ENCODE data around the gene PATJ. TPM values are rescaled to one million over a fixed set of nuclear protein-coding genes. Genes with fewer than 3 reads are reported as not detected.

Gene PATJ
- total and polyA plus RNA-seq, 2 of the 13 experiments (the other 11 are each of a cell fraction or from before 2014, with no cell fraction given), result 6.2 to 16.8 TPM

DNA sequence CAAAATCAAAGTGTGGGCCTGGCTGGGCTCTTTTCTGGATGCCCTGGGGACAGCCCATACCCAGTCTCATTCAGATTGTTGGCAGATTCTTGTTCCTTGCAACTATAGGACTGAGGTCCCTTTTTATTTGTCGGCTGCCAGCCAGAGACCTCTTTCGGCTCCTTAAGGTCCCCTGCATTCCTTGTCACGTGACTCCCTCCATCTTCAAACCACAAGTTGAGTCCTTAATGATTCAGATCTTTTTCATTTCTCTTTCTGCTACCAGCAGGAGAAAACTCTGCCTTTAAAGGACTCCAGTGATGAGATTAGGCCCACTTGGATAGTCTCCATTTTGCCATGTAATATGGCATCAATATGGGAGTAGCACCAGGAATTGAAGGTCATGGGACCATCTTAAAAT is 48.6 kb downstream of the PATJ start:
- no peak overlapping the region for H3K4me3 ChIP-seq (replicated peaks in 1 of 3; ENCODE audit: insufficient read depth in 1 of 3, low read depth in 2 of 3, low read length in 3 of 3)
- FAIRE-seq, result no peak
- no peak for DNase-seq (ENCODE audit: low spot score)
- no TSS peak for BruUV-seq (replicated peaks)
- intact Hi-C loops (cut with micrococcal nuclease; ENCODE audit: unreplicated experiment) (no loop called here), in situ Hi-C loops (cut with HindIII; ENCODE audit: extremely low pct_ligation_motif_present, low pct_unique_long_range_greater_than_20kb) (no loop called here)
- H4K20me1 ChIP-seq (ENCODE audit: insufficient read depth, low read length), result no peaks in the 10 kb centered on the region
- no peaks in the 10 kb centered on the region for H3K4me1 ChIP-seq (ENCODE audit: insufficient read depth, low read length)
- no peak overlapping the region for H3K4me2 ChIP-seq (ENCODE audit: low read depth, low read length)
- no peaks in the 10 kb centered on the region for H3K27me3 ChIP-seq (ENCODE audit: control insufficient read depth in 1 of 2, insufficient read depth in 2 of 2, low read length in 2 of 2)
- ATAC-seq, result no peak
- no peaks in the 10 kb centered on the region for H3K79me2 ChIP-seq (ENCODE audit: insufficient read depth, low read length)
- POLR2A ChIA-PET, result no interaction called here
- CTCF ChIA-PET (ENCODE audit: low intra/inter-chr PET ratio, low total read pairs), result no interaction called here
- H3K36me3 ChIP-seq (replicated peaks in 1 of 2; ENCODE audit: control insufficient read depth in 1 of 2, insufficient read depth in 2 of 2, low read length in 2 of 2), result peaks cover 1 to 11% of the 10 kb centered on the region in 2 experiments; a peak in 3 of 5 replicates
- H2AFZ ChIP-seq (ENCODE audit: low read length), result no peak overlapping the region
- no peaks in the 10 kb centered on the region for H3K9me3 ChIP-seq (ENCODE audit: low read length)
- H3K9ac ChIP-seq (ENCODE audit: insufficient read depth, low read depth, low read length), result no peak overlapping the region
- no peak overlapping the region for H3K27ac ChIP-seq (ENCODE audit: extremely low read length, insufficient read depth, low read length)
- TF ChIP-seq ISX (CRISPR knock-in tag; conservative IDR thresholded peaks at IDR 0.05), result no peak
- no peak for TF ChIP-seq RFXANK (CRISPR knock-in tag; IDR thresholded peaks at IDR 0.05)
- TF ChIP-seq ZFX (CRISPR knock-in tag; IDR thresholded peaks at IDR 0.05; ENCODE audit: low read depth), result no peak
- TF ChIP-seq, protein P1, sequence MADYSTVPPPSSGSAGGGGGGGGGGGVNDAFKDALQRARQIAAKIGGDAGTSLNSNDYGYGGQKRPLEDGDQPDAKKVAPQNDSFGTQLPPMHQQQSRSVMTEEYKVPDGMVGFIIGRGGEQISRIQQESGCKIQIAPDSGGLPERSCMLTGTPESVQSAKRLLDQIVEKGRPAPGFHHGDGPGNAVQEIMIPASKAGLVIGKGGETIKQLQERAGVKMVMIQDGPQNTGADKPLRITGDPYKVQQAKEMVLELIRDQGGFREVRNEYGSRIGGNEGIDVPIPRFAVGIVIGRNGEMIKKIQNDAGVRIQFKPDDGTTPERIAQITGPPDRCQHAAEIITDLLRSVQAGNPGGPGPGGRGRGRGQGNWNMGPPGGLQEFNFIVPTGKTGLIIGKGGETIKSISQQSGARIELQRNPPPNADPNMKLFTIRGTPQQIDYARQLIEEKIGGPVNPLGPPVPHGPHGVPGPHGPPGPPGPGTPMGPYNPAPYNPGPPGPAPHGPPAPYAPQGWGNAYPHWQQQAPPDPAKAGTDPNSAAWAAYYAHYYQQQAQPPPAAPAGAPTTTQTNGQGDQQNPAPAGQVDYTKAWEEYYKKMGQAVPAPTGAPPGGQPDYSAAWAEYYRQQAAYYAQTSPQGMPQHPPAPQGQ (CRISPR knock-in tag; IDR thresholded peaks at IDR 0.05; ENCODE audit: borderline replicate concordance), result no peak
- TF ChIP-seq, protein P2, sequence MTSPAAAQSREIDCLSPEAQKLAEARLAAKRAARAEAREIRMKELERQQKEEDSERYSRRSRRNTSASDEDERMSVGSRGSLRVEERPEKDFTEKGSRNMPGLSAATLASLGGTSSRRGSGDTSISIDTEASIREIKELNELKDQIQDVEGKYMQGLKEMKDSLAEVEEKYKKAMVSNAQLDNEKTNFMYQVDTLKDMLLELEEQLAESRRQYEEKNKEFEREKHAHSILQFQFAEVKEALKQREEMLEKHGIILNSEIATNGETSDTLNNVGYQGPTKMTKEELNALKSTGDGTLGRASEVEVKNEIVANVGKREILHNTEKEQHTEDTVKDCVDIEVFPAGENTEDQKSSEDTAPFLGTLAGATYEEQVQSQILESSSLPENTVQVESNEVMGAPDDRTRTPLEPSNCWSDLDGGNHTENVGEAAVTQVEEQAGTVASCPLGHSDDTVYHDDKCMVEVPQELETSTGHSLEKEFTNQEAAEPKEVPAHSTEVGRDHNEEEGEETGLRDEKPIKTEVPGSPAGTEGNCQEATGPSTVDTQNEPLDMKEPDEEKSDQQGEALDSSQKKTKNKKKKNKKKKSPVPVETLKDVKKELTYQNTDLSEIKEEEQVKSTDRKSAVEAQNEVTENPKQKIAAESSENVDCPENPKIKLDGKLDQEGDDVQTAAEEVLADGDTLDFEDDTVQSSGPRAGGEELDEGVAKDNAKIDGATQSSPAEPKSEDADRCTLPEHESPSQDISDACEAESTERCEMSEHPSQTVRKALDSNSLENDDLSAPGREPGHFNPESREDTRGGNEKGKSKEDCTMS (CRISPR knock-in tag; conservative IDR thresholded peaks at IDR 0.05), result no peak
- TF ChIP-seq ZNF296 (CRISPR knock-in tag; conservative IDR thresholded peaks at IDR 0.05), result no peak
- TF ChIP-seq KDM5A (IDR thresholded peaks at IDR 0.05; ENCODE audit: borderline replicate concordance, low read length), result no peak
- WGBS (ENCODE audit: low lambda C conversion rate), result 96% methylated on average over 3 of the region's 3 CpGs
